ENCODE results near the gene LYZL2. TPM values are rescaled to one million over a fixed set of nuclear protein-coding genes. Genes with fewer than 3 reads are reported as not detected.

Gene LYZL2
- total RNA-seq, 1 donor from 2014 or later, result not detected

- Mint-ChIP-seq H3K27ac (no peak overlapping the region), H3K36me3 (peaks cover 3% of the 10 kb centered on the region), H3K4me1 (ENCODE audit: unreplicated experiment) (peaks cover 6% of the 10 kb centered on the region), H3K27me3 (no peaks in the 10 kb centered on the region), H3K9me3 (no peaks in the 10 kb centered on the region), H3K4me3 (no peak overlapping the region)
- TF ChIP-seq CTCF (conservative IDR thresholded peaks at IDR 0.05), result no peak
- DNase-seq (ENCODE audit: extremely low spot score, unreplicated experiment), result no peak
Observed at GRCh38 chr10:30562787-30563186, 66.8 kb downstream of the LYZL2 start.

Other genes starting within 250 kb of the LYZL2 start
- 22.6 and 37.3 TPM in 2 replicates for gene MAP3K8, start 195.6 kb downstream of the LYZL2 start, total RNA-seq (ENCODE audit: low replicate concordance)

Measured in type B pancreatic cell (in vitro differentiated cells).